AG04449 (cell line): ENCODE data around the gene CES2.

ENCODE experiments used
- CTCF ChIA-PET: fragments of 350-600 bp; formaldehyde crosslinking; extraction: SDS; loops from one replicate; lab custom pipeline; 2021; ENCODE audit warnings: antibody characterized with exemption; lab: Yijun Ruan, JAX
- POLR2A ChIA-PET: fragments of 400-600, 350-600 bp; formaldehyde crosslinking; extraction: SDS; loops from one replicate; lab custom pipeline; 2020; ENCODE audit warnings: antibody characterized with exemption, inconsistent platforms; lab: Yijun Ruan, JAX
- DNase-seq: peaks from one replicate; pipeline ENCODE4 v3.0.0-alpha.2; 2010; ENCODE audit warnings: low read depth, low spot score
- H3K4me3 ChIP-seq: 2 replicates; pipeline ENCODE4 v1.5.1; 2011; ENCODE audit warnings: low read depth, mild to moderate bottlenecking, control low read depth, low read length
- CTCF ChIP-seq: IDR thresholded peaks from one replicate; pipeline ENCODE4 v1.5.1; 2011; ENCODE audit warnings: mild to moderate bottlenecking, moderate library complexity, low read length, control low read depth, inconsistent platforms; ENCODE audit not compliant: insufficient read depth; ENCODE audit errors: missing control alignments

Gene CES2

GRCh38 chr16:66979011-66979717 lies 43.8 kb downstream of the CES2 start:
- no peak overlapping the region for H3K4me3 ChIP-seq
- ChIA-PET POLR2A (no interaction called here), CTCF (interaction anchor here (0.9 to 12.6 kb wide), 16 partner anchors 10 to 206 kb away, joined by 3 to 241 read pairs (median 5); partner anchors contain the start of genes B3GNT9, CES3, CES4A and EXOC3L1)
- no peak for TF ChIP-seq CTCF
- no peak for DNase-seq

GRCh38 chr16:66983033-66983432 lies 47.7 kb downstream of the CES2 start:
- H3K4me3 ChIP-seq = no peak overlapping the region
- ChIA-PET POLR2A (no interaction called here), CTCF (interaction anchor here (1.1 to 2.5 kb wide), 5 partner anchors 22 to 202 kb away, joined by 5 to 15 read pairs (median 7); partner anchors contain the start of gene CES3)
- no peak for TF ChIP-seq CTCF
- no peak for DNase-seq

GRCh38 chr16:66984892-66985311 lies 49.6 kb downstream of the CES2 start:
- POLR2A ChIA-PET = no interaction called here

GRCh38 chr16:66986559-66986958 lies 51.2 kb downstream of the CES2 start:
- POLR2A ChIA-PET = no interaction called here
- CTCF ChIA-PET = interaction anchor here (1.0 to 8.0 kb wide), 3 partner anchors 9 to 27 kb away, joined by 3 to 50 read pairs (median 6); partner anchors contain the start of gene CES3

More at GRCh38 chr16:66984892-66985311, 49.6 kb downstream of the CES2 start:
- TF ChIP-seq CTCF = no peak
- CTCF ChIA-PET = interaction anchor here (0.6 to 8.0 kb wide), 5 partner anchors 7 to 301 kb away, joined by 3 to 50 read pairs (median 6); partner anchors contain the start of gene CES3
- DNase-seq = no peak
- no peak overlapping the region for H3K4me3 ChIP-seq

GRCh38 chr16:66988197-66988788 lies 53.0 kb downstream of the CES2 start, which contains the start of gene CES4A:
Gene CES4A (plus strand): TSS chr16:66988589. CDS start chr16:66988773, 184 bp downstream.
- ChIA-PET CTCF (interaction anchor here (0.9 to 8.0 kb wide), 7 partner anchors 10 to 197 kb away, joined by 3 to 50 read pairs (median 4); no protein-coding TSS in a partner anchor), POLR2A (no interaction called here)
- H3K4me3 ChIP-seq = no peak within 1 kb of the TSS
- DNase-seq = no peak
- no peak for TF ChIP-seq CTCF

More at GRCh38 chr16:66986559-66986958, 51.2 kb downstream of the CES2 start:
- DNase-seq = no peak
- H3K4me3 ChIP-seq = no peak overlapping the region
- no peak for TF ChIP-seq CTCF
